Fibroblast of lung (primary cell): ENCODE data around the gene SUPT7L. TPM values are rescaled to one million over a fixed set of nuclear protein-coding genes. Genes with fewer than 3 reads are reported as not detected.

Source experiments
- DNase-seq, 2 donors: peaks; one replicate each; pipeline versions ENCODE4 v3.0.0 to v3.0.0-alpha.2; 2010; ENCODE audit warnings: low read depth in 2 of 2
- H2AFZ ChIP-seq: 2 replicates; pipeline ENCODE4 v1.5.1; 2012; ENCODE audit warnings: low read length, control low read depth, inconsistent platforms
- H3K27ac ChIP-seq: 2 replicates; pipeline ENCODE4 v1.5.1; 2011; ENCODE audit warnings: low read length, control low read depth; ENCODE audit not compliant: insufficient read depth
- H3K27me3 ChIP-seq: 2 replicates; pipeline ENCODE4 v1.5.1; 2011; ENCODE audit warnings: mild to moderate bottlenecking, low read length; ENCODE audit not compliant: control insufficient read depth, insufficient read depth
- H3K36me3 ChIP-seq: 2 replicates; pipeline ENCODE4 v1.5.1; 2011; ENCODE audit warnings: low read length; ENCODE audit not compliant: control insufficient read depth, insufficient read depth
- H3K4me1 ChIP-seq: 2 replicates; pipeline ENCODE4 v1.5.1; 2011; ENCODE audit warnings: low read length; ENCODE audit not compliant: control insufficient read depth, insufficient read depth; ENCODE audit errors: extremely low read depth
- H3K4me2 ChIP-seq: 2 replicates; pipeline ENCODE4 v1.5.1; 2011; ENCODE audit warnings: low read length, control low read depth; ENCODE audit not compliant: insufficient read depth; ENCODE audit errors: extremely low read depth
- H3K4me3 ChIP-seq, 4 experiments: fragments of 200-600 bp in 1 of 4; sonication (generic) in 1 of 4; replicated peaks in 1 of 4; 2 replicates each; pipeline ENCODE4 v1.5.1; 2011 to 2016; ENCODE audit warnings: low read length in 4 of 4, low read depth in 3 of 4, mild to moderate bottlenecking in 3 of 4, control low read depth in 2 of 4, inconsistent platforms in 1 of 4, mixed read lengths in 1 of 4; ENCODE audit not compliant: insufficient read depth in 1 of 4; ENCODE audit errors: control extremely low read depth in 1 of 4
- H3K79me2 ChIP-seq: 2 replicates; pipeline ENCODE4 v1.5.1; 2012; ENCODE audit warnings: mild to moderate bottlenecking, low read length, inconsistent platforms; ENCODE audit not compliant: control insufficient read depth, insufficient read depth
- H3K9ac ChIP-seq: 2 replicates; pipeline ENCODE4 v1.5.1; 2011; ENCODE audit warnings: mild to moderate bottlenecking, low read length, control low read depth; ENCODE audit not compliant: insufficient read depth
- H3K9me3 ChIP-seq: 2 replicates; pipeline ENCODE4 v1.5.1; 2012; ENCODE audit warnings: low read depth, low read length; ENCODE audit not compliant: control insufficient read depth, insufficient read depth
- H4K20me1 ChIP-seq: 2 replicates; pipeline ENCODE4 v1.5.1; 2011; ENCODE audit warnings: low read length; ENCODE audit not compliant: control insufficient read depth, insufficient read depth; ENCODE audit errors: extremely low read depth
- CTCF ChIP-seq, 2 donors: IDR thresholded peaks in 1 of 2; conservative IDR thresholded peaks in 1 of 2; 1 replicate in 1 of 2; 2 replicates in 1 of 2; pipeline ENCODE4 v1.5.1; 2011 to 2012; ENCODE audit warnings: low read length in 2 of 2, control low read depth in 1 of 2, inconsistent platforms in 1 of 2, low read depth in 1 of 2, mild to moderate bottlenecking in 1 of 2
- EZH2 ChIP-seq: IDR thresholded peaks from 2 replicates; pipeline ENCODE4 v1.5.1; 2012; ENCODE audit warnings: low read length, control low read depth, mild to moderate bottlenecking; ENCODE audit errors: missing control alignments
- polyA plus RNA-seq, 2 donors: library from polyadenylated mRNA; depleted of rRNA in 1 of 2; stranded (reverse) in 1 of 2; unstranded in 1 of 2; fragments of >200 nt; gene quantifications; 2 replicates each; pipeline ENCODE4 v1.2.1, GENCODE V29; 2011 to 2012; ENCODE audit warnings: missing spikeins in 1 of 2
- total RNA-seq: library from RNA; depleted of rRNA; stranded (reverse); fragments of >200 nt; gene quantifications from 2 replicates; pipeline ENCODE4 v1.2.1, GENCODE V29; 2014

SUPT7L gene
- total and polyA plus RNA-seq, 2 donors (not counting 1 experiment from before 2014, with no cell fraction given), result 27.2 to 29.9 TPM

DNA sequence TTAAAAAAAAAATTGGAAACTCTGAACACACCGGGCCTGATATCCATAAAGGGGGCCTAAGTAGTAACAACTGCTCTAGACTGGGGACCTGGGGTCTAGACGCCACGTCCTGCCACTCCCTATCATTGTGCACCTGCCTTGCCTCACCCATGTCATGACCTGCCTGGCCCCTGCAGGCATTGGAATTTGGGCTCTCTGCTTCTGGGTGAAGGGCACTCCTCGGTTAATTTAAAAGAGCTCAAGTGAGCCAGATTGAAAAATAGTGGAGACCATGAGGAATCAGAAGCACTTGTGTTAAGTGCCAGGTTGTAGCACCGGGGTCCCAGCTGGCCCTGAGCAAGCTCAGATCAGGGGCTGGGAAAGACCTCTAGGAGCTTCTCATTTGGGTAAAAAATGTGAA is 48.4 kb upstream of the SUPT7L start:
- H2AFZ ChIP-seq, result no peak overlapping the region
- no peak for DNase-seq
- H3K9me3 ChIP-seq, result no peaks in the 10 kb centered on the region
- no peak overlapping the region for H3K27ac ChIP-seq
- no peaks in the 10 kb centered on the region for H3K27me3 ChIP-seq
- no peaks in the 10 kb centered on the region for H4K20me1 ChIP-seq
- no peaks in the 10 kb centered on the region for H3K79me2 ChIP-seq
- no peak overlapping the region for H3K9ac ChIP-seq
- H3K4me2 ChIP-seq, result no peak overlapping the region
- TF ChIP-seq EZH2, result no peak
- no peak for TF ChIP-seq CTCF (conservative IDR thresholded peaks at IDR 0.05 in 1 of 2, IDR thresholded peaks at IDR 0.05 in 1 of 2; ENCODE audit: low read depth in 1 of 2, low read length in 2 of 2)
- H3K36me3 ChIP-seq, result no peaks in the 10 kb centered on the region
- no peak overlapping the region for H3K4me3 ChIP-seq
- H3K4me1 ChIP-seq, result peaks cover 7% of the 10 kb centered on the region

GRCh38 chr2:27710640-27711430 is 47.4 kb upstream of the SUPT7L start:
- Histone ChIP-seq H3K9me3 (no peaks in the 10 kb centered on the region), H3K4me2 (no peak overlapping the region), H3K4me1 (peaks cover 14% of the 10 kb centered on the region), H3K9ac (no peak overlapping the region), H3K79me2 (no peaks in the 10 kb centered on the region), H3K27me3 (no peaks in the 10 kb centered on the region), H3K27ac (no peak overlapping the region), H4K20me1 (no peaks in the 10 kb centered on the region), H2AFZ (no peak overlapping the region), H3K36me3 (no peaks in the 10 kb centered on the region), H3K4me3 (no peak overlapping the region)
- TF ChIP-seq EZH2, result no peak
- no peak for TF ChIP-seq CTCF (conservative IDR thresholded peaks at IDR 0.05 in 1 of 2, IDR thresholded peaks at IDR 0.05 in 1 of 2; ENCODE audit: low read depth in 1 of 2, low read length in 2 of 2)
- peak in 1 of 2 donors; percentile 65 for DNase-seq

DNA sequence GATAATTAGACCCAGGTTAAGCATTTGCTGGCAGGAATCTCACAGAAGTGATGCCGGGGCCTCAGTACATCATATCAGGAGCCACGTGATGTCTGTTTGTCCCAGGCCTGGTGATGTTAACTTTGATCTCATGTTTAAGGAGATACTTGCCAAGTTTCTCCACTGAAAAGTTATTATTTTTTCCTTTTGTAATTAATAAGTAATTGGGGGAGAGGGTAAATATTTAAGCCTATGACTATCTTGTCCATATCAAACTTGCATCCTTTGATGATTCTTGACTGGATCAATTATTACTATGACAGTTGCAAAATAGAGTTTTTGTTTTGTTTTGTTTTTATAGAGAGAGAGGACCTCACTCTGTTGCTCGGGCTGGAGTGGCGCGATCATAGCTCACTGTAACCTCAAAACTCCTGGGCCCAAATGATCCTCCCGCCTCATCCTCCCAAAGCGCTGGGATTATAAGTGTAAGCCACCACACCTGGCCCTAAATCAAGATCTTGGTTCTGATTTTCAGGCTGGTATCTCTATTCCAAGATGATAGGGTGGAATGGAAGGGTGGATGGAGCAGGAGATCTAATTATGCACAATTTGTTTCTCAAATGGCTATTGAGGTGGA is 46.7 kb upstream of the SUPT7L start:
- H3K27me3 ChIP-seq, result no peaks in the 10 kb centered on the region
- no peak overlapping the region for H2AFZ ChIP-seq
- no peaks in the 10 kb centered on the region for H3K36me3 ChIP-seq
- H3K9ac ChIP-seq, result no peak overlapping the region
- no peak for DNase-seq
- H3K9me3 ChIP-seq, result no peaks in the 10 kb centered on the region
- no peaks in the 10 kb centered on the region for H4K20me1 ChIP-seq
- peaks cover 11% of the 10 kb centered on the region for H3K4me1 ChIP-seq
- no peak for TF ChIP-seq EZH2
- no peak for TF ChIP-seq CTCF (conservative IDR thresholded peaks at IDR 0.05 in 1 of 2, IDR thresholded peaks at IDR 0.05 in 1 of 2; ENCODE audit: low read depth in 1 of 2, low read length in 2 of 2)
- no peak overlapping the region for H3K4me2 ChIP-seq
- no peaks in the 10 kb centered on the region for H3K79me2 ChIP-seq
- no peak overlapping the region for H3K27ac ChIP-seq
- no peak overlapping the region for H3K4me3 ChIP-seq
